Measurements from ENCODE around the gene FARP2.

The FARP2 gene

DNA sequence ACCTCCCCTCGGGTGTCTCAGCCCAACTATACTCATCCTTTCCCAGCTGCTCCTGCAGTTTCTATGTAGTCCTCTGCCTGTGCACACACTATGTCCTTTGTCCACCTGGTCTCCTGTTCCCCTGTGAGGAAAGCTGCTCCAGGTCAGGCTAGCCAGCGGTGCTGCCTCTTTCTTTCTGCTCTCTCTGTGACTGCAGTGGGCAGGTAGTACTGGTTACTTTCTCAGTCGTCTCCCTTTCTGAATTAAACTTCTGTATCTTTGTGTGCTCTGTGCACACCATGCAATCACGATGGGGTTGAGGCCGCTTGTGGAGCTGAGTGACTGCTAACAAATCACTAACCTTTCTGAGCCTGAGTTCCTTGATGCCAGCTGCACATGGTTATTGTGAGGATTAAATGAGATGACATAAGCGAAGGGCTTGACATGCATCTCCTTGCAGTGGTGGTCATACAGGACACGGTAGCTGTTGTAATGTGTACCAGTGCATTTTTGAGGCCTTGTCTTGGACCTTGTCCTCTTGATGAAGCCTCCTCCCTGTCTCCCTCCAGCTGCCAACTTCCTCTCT is 3.5 kb downstream of the FARP2 start:
- TF ChIP-seq, protein P1, sequence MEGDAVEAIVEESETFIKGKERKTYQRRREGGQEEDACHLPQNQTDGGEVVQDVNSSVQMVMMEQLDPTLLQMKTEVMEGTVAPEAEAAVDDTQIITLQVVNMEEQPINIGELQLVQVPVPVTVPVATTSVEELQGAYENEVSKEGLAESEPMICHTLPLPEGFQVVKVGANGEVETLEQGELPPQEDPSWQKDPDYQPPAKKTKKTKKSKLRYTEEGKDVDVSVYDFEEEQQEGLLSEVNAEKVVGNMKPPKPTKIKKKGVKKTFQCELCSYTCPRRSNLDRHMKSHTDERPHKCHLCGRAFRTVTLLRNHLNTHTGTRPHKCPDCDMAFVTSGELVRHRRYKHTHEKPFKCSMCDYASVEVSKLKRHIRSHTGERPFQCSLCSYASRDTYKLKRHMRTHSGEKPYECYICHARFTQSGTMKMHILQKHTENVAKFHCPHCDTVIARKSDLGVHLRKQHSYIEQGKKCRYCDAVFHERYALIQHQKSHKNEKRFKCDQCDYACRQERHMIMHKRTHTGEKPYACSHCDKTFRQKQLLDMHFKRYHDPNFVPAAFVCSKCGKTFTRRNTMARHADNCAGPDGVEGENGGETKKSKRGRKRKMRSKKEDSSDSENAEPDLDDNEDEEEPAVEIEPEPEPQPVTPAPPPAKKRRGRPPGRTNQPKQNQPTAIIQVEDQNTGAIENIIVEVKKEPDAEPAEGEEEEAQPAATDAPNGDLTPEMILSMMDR (IDR thresholded peaks at IDR 0.05; ENCODE audit: low read depth, low read length, missing control alignments): no peak
- in situ Hi-C loops (cut with HindIII; ENCODE audit: low sequenced_read_pairs): loop anchor here (10.0 kb wide), 1 partner anchor 115 kb away; no protein-coding TSS in a partner anchor
- no peak overlapping the region for H3K4me3 ChIP-seq (ENCODE audit: low read depth, low read length)
- DNase-seq (ENCODE audit: low read depth): no peak

- TF ChIP-seq, protein P1 (IDR thresholded peaks at IDR 0.05; ENCODE audit: low read depth, low read length, missing control alignments): no peak
- no peak overlapping the region for H3K4me3 ChIP-seq (ENCODE audit: low read depth, low read length)
- in situ Hi-C loops (cut with HindIII; ENCODE audit: low sequenced_read_pairs): loop anchor here (10.0 kb wide), 1 partner anchor 111 kb away; no protein-coding TSS in a partner anchor
- no peak for DNase-seq (ENCODE audit: low read depth)
These were observed 7.3 kb downstream of the FARP2 start for GRCh38 chr2:241363426-241363825.

GRCh38 chr2:241364781-241365180 is 8.7 kb downstream of the FARP2 start:
- TF ChIP-seq, protein P1 (IDR thresholded peaks at IDR 0.05; ENCODE audit: low read depth, low read length, missing control alignments): no peak
- in situ Hi-C loops (cut with HindIII; ENCODE audit: low sequenced_read_pairs): loop anchor here (10.0 kb wide), 1 partner anchor 110 kb away; no protein-coding TSS in a partner anchor
- H3K4me3 ChIP-seq (ENCODE audit: low read depth, low read length): no peak overlapping the region
- DNase-seq (ENCODE audit: low read depth): no peak

- TF ChIP-seq, protein P1 (IDR thresholded peaks at IDR 0.05; ENCODE audit: low read depth, low read length, missing control alignments): no peak
- H3K4me3 ChIP-seq (ENCODE audit: low read depth, low read length): no peak overlapping the region
- DNase-seq (ENCODE audit: low read depth): no peak
- in situ Hi-C loops (cut with HindIII; ENCODE audit: low sequenced_read_pairs): loop anchor here (10.0 kb wide), 1 partner anchor 108 kb away; no protein-coding TSS in a partner anchor
These were observed 10.6 kb downstream of the FARP2 start for GRCh38 chr2:241366678-241367077.

- in situ Hi-C loops (cut with HindIII; ENCODE audit: low sequenced_read_pairs): loop anchor here (10.0 kb wide), 1 partner anchor 106 kb away; no protein-coding TSS in a partner anchor
- no peak for DNase-seq (ENCODE audit: low read depth)
- TF ChIP-seq, protein P1 (IDR thresholded peaks at IDR 0.05; ENCODE audit: low read depth, low read length, missing control alignments): no peak
- H3K4me3 ChIP-seq (ENCODE audit: low read depth, low read length): no peak overlapping the region
These were observed 12.6 kb downstream of the FARP2 start for GRCh38 chr2:241368643-241369042.

GRCh38 chr2:241372361-241372992 is 16.4 kb downstream of the FARP2 start:
- no peak for DNase-seq (ENCODE audit: low read depth)
- TF ChIP-seq, protein P1 (IDR thresholded peaks at IDR 0.05; ENCODE audit: low read depth, low read length, missing control alignments): no peak
- H3K4me3 ChIP-seq (ENCODE audit: low read depth, low read length): no peak overlapping the region
- in situ Hi-C loops (cut with HindIII; ENCODE audit: low sequenced_read_pairs): no loop called here

Measured in astrocyte of the cerebellum (primary cell).